M059J (cell line): ENCODE results near the gene RNGTT. TPM values are rescaled to one million over a fixed set of nuclear protein-coding genes. Genes with fewer than 3 reads are reported as not detected.
"Not testable (repeated sequence)": the region's sequence is repeated elsewhere in the genome, so short reads cannot be mapped to it uniquely, and the experiment has no call there.

Experiments used
- DNase-seq: peaks from one replicate; pipeline ENCODE4 v3.0.0-alpha.2; 2012; ENCODE audit warnings: low read depth
- total RNA-seq: library from RNA; depleted of rRNA; stranded (reverse); fragments of >200 nt; shearing (Covaris generic); gene quantifications from 2 replicates; pipeline ENCODE4 v1.2.3, GENCODE V29; 2014

Gene RNGTT
- total RNA-seq, 1 experiment from 2014 or later: 21.7 TPM

GRCh38 chr6:88914180-88914579, 49.2 kb downstream of the RNGTT start:
- peak; percentile 42 for DNase-seq

- no peak for DNase-seq
These were observed 49.9 kb downstream of the RNGTT start for GRCh38 chr6:88913471-88913870.

- DNase-seq: peak; percentile 44
These were observed 52.3 kb downstream of the RNGTT start for GRCh38 chr6:88910922-88911778.

GRCh38 chr6:88908598-88909548, 54.5 kb downstream of the RNGTT start:
- no peak for DNase-seq

GRCh38 chr6:88907148-88907547, 56.3 kb downstream of the RNGTT start:
- not testable (repeated sequence) for DNase-seq

GRCh38 chr6:88899569-88900316, 63.7 kb downstream of the RNGTT start:
- DNase-seq: no peak

GRCh38 chr6:88895911-88896310, 67.5 kb downstream of the RNGTT start:
- no peak for DNase-seq

- no peak for DNase-seq
These were observed 72.3 kb downstream of the RNGTT start for GRCh38 chr6:88890860-88891845.

- DNase-seq: no peak
These were observed 73.0 kb downstream of the RNGTT start for GRCh38 chr6:88890394-88890793.

GRCh38 chr6:88884361-88884760, 79.1 kb downstream of the RNGTT start:
- DNase-seq: no peak

- no peak for DNase-seq
These were observed 80.9 kb downstream of the RNGTT start for GRCh38 chr6:88882536-88882935.

- no peak for DNase-seq
These were observed 82.0 kb downstream of the RNGTT start for GRCh38 chr6:88881451-88881850.

GRCh38 chr6:88880021-88880420, 83.4 kb downstream of the RNGTT start:
- DNase-seq: no peak

- DNase-seq: no peak
These were observed 85.5 kb downstream of the RNGTT start for GRCh38 chr6:88877893-88878292.

GRCh38 chr6:88872962-88873361, 90.5 kb downstream of the RNGTT start:
- no peak for DNase-seq

- DNase-seq: no peak
These were observed 91.9 kb downstream of the RNGTT start for GRCh38 chr6:88871498-88871897.

GRCh38 chr6:88870717-88871330, 92.6 kb downstream of the RNGTT start:
- DNase-seq: peak; percentile 56

GRCh38 chr6:88869263-88870020, 94.0 kb downstream of the RNGTT start:
- DNase-seq: peak; percentile 77
